ENCODE data around the gene NUAK2. TPM values are rescaled to one million over a fixed set of nuclear protein-coding genes. Genes with fewer than 3 reads are reported as not detected.
A peak's percentile ranks its signal among the peaks of the same experiment; 100 is the strongest.

The NUAK2 gene
- total and polyA plus RNA-seq, 2 of the 4 experiments (the other 2 are of a cell fraction): 7.2 to 17.6 TPM

GRCh38 chr1:205313563-205314308, 7.8 kb downstream of the NUAK2 start:
- H2AK5ac ChIP-seq (ENCODE audit: low read depth, low read length): peak overlapping the region; percentile 92
- H3K23ac ChIP-seq (ENCODE audit: low read depth, low read length): peak overlapping the region; percentile 86; the same call in 1 of the 2 replicates
- H3K14ac ChIP-seq (replicated peaks; ENCODE audit: low read depth, low read length): peak overlapping the region; percentile 75
- peaks cover 55% of the 10 kb centered on the region for H4K20me1 ChIP-seq (ENCODE audit: insufficient read depth, low read length)
- H3K9me1 ChIP-seq (ENCODE audit: insufficient read depth, low read length): peaks cover 63% of the 10 kb centered on the region
- H4K5ac ChIP-seq (ENCODE audit: low read depth, low read length): peak overlapping the region; percentile 52
- H3K18ac ChIP-seq (ENCODE audit: low read depth, low read length): peak overlapping the region; percentile 10
- H2BK5ac ChIP-seq (ENCODE audit: low read depth, low read length, poor library complexity, severe bottlenecking): peak overlapping the region; percentile 74
- H3K27ac ChIP-seq (ENCODE audit: insufficient read depth, low read length): peak overlapping the region; percentile 90
- dilution Hi-C loops (cut with HindIII; ENCODE audit: low sequenced_read_pairs, unreplicated experiment): no loop called here
- intact Hi-C loops (cut with micrococcal nuclease): no loop called here
- peak overlapping the region; percentile 37 for H3K9ac ChIP-seq (ENCODE audit: low read depth, low read length)
- BruUV-seq (replicated peaks): no TSS peak
- peak overlapping the region; percentile 97 for H2AK9ac ChIP-seq (replicated peaks; ENCODE audit: low read depth, low read length, poor library complexity)
- H2BK15ac ChIP-seq (ENCODE audit: low read depth, low read length): peak overlapping the region; percentile 60; the same call in 2 of the 3 replicates
- WGBS, 2 experiments (ENCODE audit: extremely low coverage in 2 of 2, insufficient read length in 1 of 2): 7% methylated on average over 6 of the region's 21 CpGs; no CpG with 5 or more reads in 1 of the 2 experiments
- no peaks in the 10 kb centered on the region for H3K27me3 ChIP-seq (ENCODE audit: control insufficient read depth, insufficient read depth, low read length)
- H3K4ac ChIP-seq (ENCODE audit: low read depth, low read length): peak overlapping the region; percentile 92
- ATAC-seq (ENCODE audit: low read depth) (peak; percentile 82), DNase-seq (peak; percentile 86)
- H3K79me1 ChIP-seq (ENCODE audit: low read depth in 1 of 2, low read length in 2 of 2): peaks cover 18 to 86% of the 10 kb centered on the region in 2 experiments
- peaks cover 37% of the 10 kb centered on the region for H3K36me3 ChIP-seq (ENCODE audit: control insufficient read depth, insufficient read depth, low read length)
- ChIA-PET POLR2A (ENCODE audit: unreplicated experiment) (interaction anchor here (1.1 kb wide), 1 partner anchor 16 kb away, joined by 3 read pairs; no protein-coding TSS in a partner anchor), CTCF (interaction anchor here (0.6 to 1.9 kb wide), 4 partner anchors 12 to 570 kb away, joined by 3 to 9 read pairs (median 4); no protein-coding TSS in a partner anchor)
- peak overlapping the region; percentile 81 to 94 for H4K8ac ChIP-seq (ENCODE audit: low read depth in 2 of 2, low read length in 2 of 2)
- H3K4me3 ChIP-seq (ENCODE audit: insufficient read depth, low read depth, low read length): peak overlapping the region; percentile 0; the same call in 1 of the 2 replicates
- in situ Hi-C loops (cut with MboI; ENCODE audit: low sequenced_read_pairs): no loop called here
- H2AFZ ChIP-seq (replicated peaks; ENCODE audit: low read length, poor library complexity): peak overlapping the region; percentile 85
- TF ChIP-seq CEBPB (IDR thresholded peaks at IDR 0.05; ENCODE audit: low read depth, low read length): no peak
- peak; percentile 54; the same call in 1 of the 2 replicates for TF ChIP-seq MAZ (IDR thresholded peaks at IDR 0.05; ENCODE audit: borderline replicate concordance, low read depth, low read length)
- peak; percentile 29 for TF ChIP-seq RCOR1 (IDR thresholded peaks at IDR 0.05; ENCODE audit: insufficient replicate concordance, low read length)
- TF ChIP-seq MXI1 (IDR thresholded peaks at IDR 0.05; ENCODE audit: borderline replicate concordance, low read depth, low read length): no peak
- peak overlapping the region; percentile 56 for H3K4me2 ChIP-seq (ENCODE audit: low read depth, low read length)
- no peaks in the 10 kb centered on the region for H3K9me3 ChIP-seq (ENCODE audit: control insufficient read depth, insufficient read depth, low read length)
- peaks cover 42% of the 10 kb centered on the region for H3K4me1 ChIP-seq (ENCODE audit: control insufficient read depth, insufficient read depth, low read length)
- peak overlapping the region; percentile 71 for H4K91ac ChIP-seq (ENCODE audit: insufficient read depth, low read depth, low read length)
- H3K56ac ChIP-seq (ENCODE audit: extremely low read depth, insufficient read depth, low read length): peak overlapping the region; percentile 74
- peak overlapping the region; percentile 85 for H2BK120ac ChIP-seq (ENCODE audit: low read depth, low read length)
- peak overlapping the region; percentile 77 for H2BK20ac ChIP-seq (ENCODE audit: low read depth, low read length)
